GM12891 (cell line): ENCODE measurements around the gene FNDC5.

ENCODE experiments used
- POLR2A ChIP-seq: IDR thresholded peaks from 2 replicates; pipeline ENCODE4 v1.6.1; 2011; ENCODE audit warnings: low read depth, low read length, control low read depth
- TAF1 ChIP-seq: IDR thresholded peaks from 2 replicates; pipeline ENCODE4 v1.6.1; 2011; ENCODE audit warnings: low read depth, low read length, control low read depth

DNA sequence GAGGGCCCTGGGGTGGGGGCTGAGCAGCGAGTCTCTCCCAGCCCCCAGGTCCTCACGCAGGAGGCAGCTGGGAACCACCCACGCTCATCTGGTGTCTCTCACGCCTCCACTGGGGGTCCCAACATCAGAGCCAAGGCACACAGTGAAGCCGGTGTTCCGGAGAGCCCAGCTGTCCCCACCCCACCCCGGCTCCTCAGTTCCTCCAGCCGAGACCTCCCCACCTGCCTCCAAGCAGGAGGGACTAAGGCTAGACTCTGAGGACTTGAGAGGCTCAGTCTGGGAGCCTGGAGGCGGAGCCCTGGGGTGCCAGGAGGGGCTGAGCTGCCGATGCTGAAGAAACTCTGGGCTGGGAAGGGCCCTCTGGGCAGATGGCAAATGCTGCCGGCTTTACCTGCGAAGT lies 14.0 kb upstream of the FNDC5 start:
- no peak for TF ChIP-seq TAF1
- TF ChIP-seq POLR2A, result no peak
